Heart left ventricle (tissue), 13 donors: ENCODE data around the gene TFPI2.

ENCODE experiments used
- CTCF ChIP-seq, 12 donors: fragments of 200-600 bp; sonication (generic) in 4 of 12; IDR thresholded peaks; one replicate each; pipeline versions ENCODE4 v1.5.0 to v1.8.0; 2018 to 2022; ENCODE audit warnings: antibody characterized with exemption in 12 of 12, mild to moderate bottlenecking in 5 of 12
- POLR2A ChIP-seq, 2 donors: fragments of 450-650 bp; IDR thresholded peaks; one replicate each; pipeline ENCODE4 v1.6.1; 2017; ENCODE audit warnings: antibody characterized with exemption in 2 of 2, mild to moderate bottlenecking in 2 of 2, moderate library complexity in 2 of 2
- donor health status: ischemic (EF 13 %, LVEDD 7.1; RV severe dilation, severe dysfunction).
- donor health status: DM: no; HTN: yes; CAD: no.
- donor health status: DM: no; HTN: no; CAD: no.
- donor health status: ischemic (EF 25% LVEDD 6.9; RV normal size, moderate dysfunction).
- donor health status: ischemic (EF 25% LVEDD 5.7; RV mildly dilated, moderate dysfunction).
- donor health status: ischemic (EF 35%, LVEDD 5.7; RV mildly dilated, moderate dysfunction).
- donor health status: nonischemic (EF 11% LVEDD 7.7; RV severe dilation, severe dysfunction).
- donor health status: DM: yes; HTN: yes; CAD: no.
- donor health status: PGD.
- donor health status: ischemic (EF 29% LVEDD 5.4; RV normal size, mild dysfunction).
- donor health status: nonischemic (EF 23%, LVEDD 6.1; RV moderate dilation, normal function).

- TF ChIP-seq CTCF (IDR thresholded peaks at IDR 0.05) = no peak
- TF ChIP-seq POLR2A (IDR thresholded peaks at IDR 0.05) = no peak
These were observed 34.2 kb downstream of the TFPI2 start for GRCh38 chr7:93856323-93856722.
